ENCODE results near the gene KLK1.

The KLK1 gene

DNA sequence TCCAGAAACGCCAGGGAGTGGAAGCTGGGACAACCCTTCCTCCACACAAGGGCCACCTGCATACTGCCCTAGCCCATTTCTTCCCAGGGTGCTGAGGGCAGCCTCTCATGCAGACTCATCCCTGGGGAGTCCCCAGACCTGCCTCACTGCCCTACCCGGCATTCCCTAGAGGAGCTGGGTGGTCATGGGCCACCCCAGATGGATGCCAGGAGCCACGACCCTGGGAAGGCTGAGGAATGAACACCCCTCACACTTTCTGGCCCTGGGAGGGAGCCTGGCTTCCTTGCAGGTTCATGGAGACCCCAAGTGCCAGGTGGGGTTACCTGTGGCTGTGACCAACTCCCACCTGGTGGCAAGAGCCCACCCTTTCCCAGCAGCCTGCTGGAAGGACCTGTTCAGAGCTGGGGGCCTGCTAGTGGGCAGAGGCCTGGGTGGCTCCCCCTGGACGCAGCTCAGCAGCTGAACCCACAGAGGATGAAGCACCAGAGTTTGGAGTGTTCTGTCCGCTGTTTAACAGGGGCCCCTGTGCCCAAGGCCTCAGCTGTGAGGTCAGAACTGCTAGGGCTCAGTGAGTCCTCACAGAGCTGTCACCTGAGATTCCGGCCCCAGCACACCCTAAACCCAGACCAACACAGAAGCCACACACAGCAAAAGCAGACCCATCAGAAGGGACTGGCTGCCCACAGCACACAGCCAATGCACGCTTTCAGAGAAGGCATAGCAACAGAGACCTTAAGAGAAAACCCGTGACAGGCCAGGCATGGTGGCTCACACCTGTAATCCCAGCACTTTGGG, 26.8 kb downstream of the KLK1 start:
- Histone ChIP-seq H3K27me3 (ENCODE audit: control insufficient read depth, insufficient read depth, low read length) (no peaks in the 10 kb centered on the region), H3K27ac (no peak overlapping the region), H3K79me2 (no peaks in the 10 kb centered on the region), H3K4me1 (no peaks in the 10 kb centered on the region), H3K9ac (no peak overlapping the region), H2AFZ (no peak overlapping the region), H3K4me3 (ENCODE audit: low read depth, low read length) (no peak overlapping the region), H3K4me2 (ENCODE audit: low read length) (no peak overlapping the region), H3K9me3 (ENCODE audit: control insufficient read depth, low read length) (no peaks in the 10 kb centered on the region), H3K36me3 (ENCODE audit: control insufficient read depth, insufficient read depth, low read length) (no peaks in the 10 kb centered on the region)
- TF ChIP-seq, protein P1, sequence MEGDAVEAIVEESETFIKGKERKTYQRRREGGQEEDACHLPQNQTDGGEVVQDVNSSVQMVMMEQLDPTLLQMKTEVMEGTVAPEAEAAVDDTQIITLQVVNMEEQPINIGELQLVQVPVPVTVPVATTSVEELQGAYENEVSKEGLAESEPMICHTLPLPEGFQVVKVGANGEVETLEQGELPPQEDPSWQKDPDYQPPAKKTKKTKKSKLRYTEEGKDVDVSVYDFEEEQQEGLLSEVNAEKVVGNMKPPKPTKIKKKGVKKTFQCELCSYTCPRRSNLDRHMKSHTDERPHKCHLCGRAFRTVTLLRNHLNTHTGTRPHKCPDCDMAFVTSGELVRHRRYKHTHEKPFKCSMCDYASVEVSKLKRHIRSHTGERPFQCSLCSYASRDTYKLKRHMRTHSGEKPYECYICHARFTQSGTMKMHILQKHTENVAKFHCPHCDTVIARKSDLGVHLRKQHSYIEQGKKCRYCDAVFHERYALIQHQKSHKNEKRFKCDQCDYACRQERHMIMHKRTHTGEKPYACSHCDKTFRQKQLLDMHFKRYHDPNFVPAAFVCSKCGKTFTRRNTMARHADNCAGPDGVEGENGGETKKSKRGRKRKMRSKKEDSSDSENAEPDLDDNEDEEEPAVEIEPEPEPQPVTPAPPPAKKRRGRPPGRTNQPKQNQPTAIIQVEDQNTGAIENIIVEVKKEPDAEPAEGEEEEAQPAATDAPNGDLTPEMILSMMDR (IDR thresholded peaks at IDR 0.05): no peak

DNA sequence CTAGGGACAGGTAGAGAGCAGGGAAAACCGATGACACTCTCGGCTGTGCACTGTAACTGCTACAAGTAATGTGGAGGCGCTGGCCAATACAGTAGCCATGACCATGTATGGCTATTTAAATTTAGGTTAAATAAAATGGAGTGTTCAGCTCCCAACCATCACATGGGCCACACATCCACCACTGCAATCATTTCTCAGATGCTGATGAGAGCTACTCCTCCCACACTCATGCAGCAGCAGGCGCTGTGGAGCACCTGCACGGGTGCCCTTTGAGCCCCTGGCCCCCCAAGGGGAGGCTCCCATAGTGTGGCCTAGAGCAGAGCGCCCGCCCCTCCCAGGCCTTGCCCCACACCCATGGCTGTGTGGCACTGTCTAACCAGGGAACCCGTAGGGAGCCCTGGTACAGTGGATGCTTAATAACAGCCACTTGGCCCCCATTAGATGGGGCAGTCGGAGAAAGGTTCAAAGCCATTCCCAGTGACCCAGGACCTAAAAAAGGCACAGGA, 27.4 kb downstream of the KLK1 start:
- Histone ChIP-seq H3K9me3 (ENCODE audit: control insufficient read depth, low read length) (no peaks in the 10 kb centered on the region), H3K36me3 (ENCODE audit: control insufficient read depth, insufficient read depth, low read length) (no peaks in the 10 kb centered on the region), H3K27ac (no peak overlapping the region), H3K4me2 (ENCODE audit: low read length) (no peak overlapping the region), H3K4me1 (no peaks in the 10 kb centered on the region), H3K79me2 (no peaks in the 10 kb centered on the region), H2AFZ (no peak overlapping the region), H3K9ac (no peak overlapping the region), H3K4me3 (ENCODE audit: low read depth, low read length) (no peak overlapping the region), H3K27me3 (ENCODE audit: control insufficient read depth, insufficient read depth, low read length) (no peaks in the 10 kb centered on the region)
- TF ChIP-seq, protein P1 (IDR thresholded peaks at IDR 0.05): no peak

DNA sequence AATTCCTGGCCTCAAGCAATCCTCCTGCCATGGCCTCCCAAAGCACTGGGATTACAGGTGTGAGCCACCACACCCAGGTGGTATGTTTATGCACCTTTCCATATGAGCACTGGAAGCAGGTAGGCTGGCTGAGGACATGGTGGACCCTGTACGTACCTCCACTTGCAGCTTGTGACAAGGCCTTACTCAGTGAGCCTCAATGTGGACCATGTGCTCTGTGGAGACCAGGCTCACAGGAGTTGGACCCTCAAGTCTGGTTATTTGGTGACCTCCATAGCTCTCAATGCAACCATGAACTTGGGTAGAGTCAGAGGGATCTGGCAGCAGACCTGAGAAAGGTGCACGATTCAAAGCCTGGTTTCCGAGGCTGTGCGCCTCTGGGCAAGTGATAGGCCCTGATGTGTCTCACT, 27.9 kb downstream of the KLK1 start:
- Histone ChIP-seq H2AFZ (no peak overlapping the region), H3K9ac (no peak overlapping the region), H3K4me1 (no peaks in the 10 kb centered on the region), H3K27ac (no peak overlapping the region), H3K4me2 (ENCODE audit: low read length) (no peak overlapping the region), H3K9me3 (ENCODE audit: control insufficient read depth, low read length) (no peaks in the 10 kb centered on the region), H3K36me3 (ENCODE audit: control insufficient read depth, insufficient read depth, low read length) (no peaks in the 10 kb centered on the region), H3K79me2 (no peaks in the 10 kb centered on the region), H3K27me3 (ENCODE audit: control insufficient read depth, insufficient read depth, low read length) (no peaks in the 10 kb centered on the region), H3K4me3 (ENCODE audit: low read depth, low read length) (no peak overlapping the region)
- TF ChIP-seq, protein P1 (IDR thresholded peaks at IDR 0.05): no peak

DNA sequence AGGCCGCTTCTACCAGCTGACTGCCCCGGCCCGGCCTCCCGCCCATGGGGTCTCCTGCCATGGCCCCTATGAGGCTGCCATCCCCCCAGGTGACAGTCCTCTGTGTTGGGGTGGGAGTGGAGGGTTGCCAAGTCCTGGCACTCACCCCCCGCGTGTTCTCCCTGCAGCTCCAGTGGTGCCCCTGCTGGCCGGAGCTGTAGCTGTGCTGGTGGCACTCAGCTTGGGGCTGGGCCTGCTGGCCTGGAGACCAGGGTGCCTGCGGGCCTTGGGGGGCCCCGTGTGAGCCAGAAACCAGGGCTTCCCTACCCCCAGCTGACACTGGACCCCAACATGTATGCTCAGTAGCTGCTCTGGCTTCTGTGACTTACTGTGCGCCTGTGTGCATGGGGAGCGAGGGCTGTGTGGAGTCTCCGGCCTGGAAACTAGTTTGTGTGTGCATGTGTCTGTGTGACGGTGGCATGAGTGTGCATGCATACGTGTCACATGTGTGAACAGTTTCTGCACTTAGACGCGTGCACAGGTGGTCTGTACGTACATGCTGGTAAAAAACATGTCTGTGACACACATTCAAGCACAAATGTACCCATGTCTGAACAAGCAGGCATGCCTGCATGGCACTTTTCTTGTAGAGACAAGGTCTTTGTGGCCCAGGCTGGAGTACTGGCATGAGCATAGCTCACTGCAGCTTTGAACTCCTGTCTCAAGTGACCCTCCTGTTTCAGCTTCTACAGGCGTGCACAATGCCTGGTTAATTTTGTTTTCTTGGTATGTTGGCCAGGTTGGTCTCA, 28.5 kb downstream of the KLK1 start:
- Histone ChIP-seq H3K4me2 (ENCODE audit: low read length) (no peak overlapping the region), H3K4me1 (no peaks in the 10 kb centered on the region), H3K79me2 (no peaks in the 10 kb centered on the region), H2AFZ (no peak overlapping the region), H3K27ac (no peak overlapping the region), H3K27me3 (ENCODE audit: control insufficient read depth, insufficient read depth, low read length) (no peaks in the 10 kb centered on the region), H3K9me3 (ENCODE audit: control insufficient read depth, low read length) (no peaks in the 10 kb centered on the region), H3K9ac (no peak overlapping the region), H3K4me3 (ENCODE audit: low read depth, low read length) (no peak overlapping the region), H3K36me3 (ENCODE audit: control insufficient read depth, insufficient read depth, low read length) (no peaks in the 10 kb centered on the region)
- TF ChIP-seq, protein P1 (IDR thresholded peaks at IDR 0.05): no peak
